Thyroid gland (tissue), 4 donors: ENCODE results near the gene APELA.

Experiments used
- POLR2A ChIP-seq, 2 donors: fragments of 450-650 bp; IDR thresholded peaks; one replicate each; pipeline ENCODE4 v1.6.1; 2017; ENCODE audit warnings: antibody characterized with exemption in 2 of 2, mild to moderate bottlenecking in 2 of 2, moderate library complexity in 1 of 2
- TF ChIP-seq, protein P1 (sequence below), 6 experiments: fragments of 200-600 bp in 3 of 6; fragments of 450-650 bp in 3 of 6; sonication (generic) in 3 of 6; IDR thresholded peaks; one replicate each; pipeline ENCODE4 v1.5.1; 2016 to 2019; ENCODE audit warnings: antibody characterized with exemption in 6 of 6, mild to moderate bottlenecking in 2 of 6, inconsistent platforms in 1 of 6, moderate library complexity in 1 of 6

DNA sequence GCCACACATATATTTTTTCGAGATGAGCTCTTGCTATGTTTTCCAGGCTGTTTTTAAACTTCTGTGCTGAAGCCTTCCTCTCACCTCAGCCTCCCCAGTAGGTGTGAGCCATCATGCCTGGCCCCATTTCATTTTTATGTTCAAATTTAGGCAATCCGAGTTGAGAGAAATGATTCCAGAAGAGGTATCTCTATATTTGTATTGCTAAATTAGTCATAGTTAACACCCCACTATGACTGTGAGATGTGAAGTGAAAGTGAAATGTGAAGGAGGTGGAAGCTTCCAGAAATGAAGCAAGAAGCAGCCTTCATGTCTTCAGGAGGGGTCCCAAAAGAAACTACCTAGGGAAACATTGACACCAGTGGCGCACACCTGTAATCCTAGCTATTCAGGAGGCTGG lies 17.7 kb downstream of the APELA start:
- no peak for TF ChIP-seq POLR2A (IDR thresholded peaks at IDR 0.05)
- TF ChIP-seq, protein P1, sequence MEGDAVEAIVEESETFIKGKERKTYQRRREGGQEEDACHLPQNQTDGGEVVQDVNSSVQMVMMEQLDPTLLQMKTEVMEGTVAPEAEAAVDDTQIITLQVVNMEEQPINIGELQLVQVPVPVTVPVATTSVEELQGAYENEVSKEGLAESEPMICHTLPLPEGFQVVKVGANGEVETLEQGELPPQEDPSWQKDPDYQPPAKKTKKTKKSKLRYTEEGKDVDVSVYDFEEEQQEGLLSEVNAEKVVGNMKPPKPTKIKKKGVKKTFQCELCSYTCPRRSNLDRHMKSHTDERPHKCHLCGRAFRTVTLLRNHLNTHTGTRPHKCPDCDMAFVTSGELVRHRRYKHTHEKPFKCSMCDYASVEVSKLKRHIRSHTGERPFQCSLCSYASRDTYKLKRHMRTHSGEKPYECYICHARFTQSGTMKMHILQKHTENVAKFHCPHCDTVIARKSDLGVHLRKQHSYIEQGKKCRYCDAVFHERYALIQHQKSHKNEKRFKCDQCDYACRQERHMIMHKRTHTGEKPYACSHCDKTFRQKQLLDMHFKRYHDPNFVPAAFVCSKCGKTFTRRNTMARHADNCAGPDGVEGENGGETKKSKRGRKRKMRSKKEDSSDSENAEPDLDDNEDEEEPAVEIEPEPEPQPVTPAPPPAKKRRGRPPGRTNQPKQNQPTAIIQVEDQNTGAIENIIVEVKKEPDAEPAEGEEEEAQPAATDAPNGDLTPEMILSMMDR (IDR thresholded peaks at IDR 0.05) = no peak
